Measurements from ENCODE around the gene PRR23A. TPM values are rescaled to one million over a fixed set of nuclear protein-coding genes. Genes with fewer than 3 reads are reported as not detected.

The PRR23A gene
- total and polyA plus RNA-seq, 2 donors (not counting 1 experiment from before 2014, with no cell fraction given), result not detected

GRCh38 chr3:139020868-139021234 is 14.8 kb upstream of the PRR23A start, which contains the start of gene PRR23B:
Gene PRR23B, minus strand, starts transcription at chr3:139020926. Its CDS starts 265 bp downstream, at chr3:139020661.
- TF ChIP-seq EZH2 (IDR thresholded peaks at IDR 0.05; ENCODE audit: low read length, missing control alignments) (no peak), CTCF (conservative IDR thresholded peaks at IDR 0.05 in 1 of 2, IDR thresholded peaks at IDR 0.05 in 1 of 2; ENCODE audit: low read depth in 1 of 2, low read length in 2 of 2) (no peak)

GRCh38 chr3:139020036-139020867 is 14.2 kb upstream of the PRR23A start:
- Histone ChIP-seq H3K4me3 (replicated peaks in 1 of 4; ENCODE audit: control extremely low read depth in 1 of 4, insufficient read depth in 1 of 4, low read depth in 3 of 4, low read length in 4 of 4) (no peak overlapping the region), H2AFZ (ENCODE audit: low read length) (no peak overlapping the region), H3K4me2 (ENCODE audit: extremely low read depth, insufficient read depth, low read length) (no peak overlapping the region), H3K27me3 (ENCODE audit: control insufficient read depth, insufficient read depth, low read length) (no peaks in the 10 kb centered on the region), H4K20me1 (ENCODE audit: control insufficient read depth, extremely low read depth, insufficient read depth, low read length) (no peaks in the 10 kb centered on the region), H3K9ac (ENCODE audit: insufficient read depth, low read length) (no peak overlapping the region), H3K36me3 (ENCODE audit: control insufficient read depth, insufficient read depth, low read length) (no peaks in the 10 kb centered on the region), H3K9me3 (ENCODE audit: control insufficient read depth, insufficient read depth, low read depth, low read length) (no peaks in the 10 kb centered on the region), H3K27ac (ENCODE audit: insufficient read depth, low read length) (no peak overlapping the region), H3K4me1 (ENCODE audit: control insufficient read depth, extremely low read depth, insufficient read depth, low read length) (no peaks in the 10 kb centered on the region), H3K79me2 (ENCODE audit: control insufficient read depth, insufficient read depth, low read length) (no peaks in the 10 kb centered on the region)
- no peak for DNase-seq (ENCODE audit: low read depth in 2 of 2)
- TF ChIP-seq CTCF (conservative IDR thresholded peaks at IDR 0.05 in 1 of 2, IDR thresholded peaks at IDR 0.05 in 1 of 2; ENCODE audit: low read depth in 1 of 2, low read length in 2 of 2), result no peak
- no peak for TF ChIP-seq EZH2 (IDR thresholded peaks at IDR 0.05; ENCODE audit: low read length, missing control alignments)

More at GRCh38 chr3:139020868-139021234, 14.8 kb upstream of the PRR23A start, which contains the start of gene PRR23B:
- no peaks in the 10 kb centered on the region for H3K9me3 ChIP-seq (ENCODE audit: control insufficient read depth, insufficient read depth, low read depth, low read length)
- H3K4me3 ChIP-seq (replicated peaks in 1 of 4; ENCODE audit: control extremely low read depth in 1 of 4, insufficient read depth in 1 of 4, low read depth in 3 of 4, low read length in 4 of 4), result no peak within 1 kb of the TSS
- no peaks in the 10 kb centered on the region for H3K4me1 ChIP-seq (ENCODE audit: control insufficient read depth, extremely low read depth, insufficient read depth, low read length)
- no peak within 1 kb of the TSS for H3K9ac ChIP-seq (ENCODE audit: insufficient read depth, low read length)
- no peak within 1 kb of the TSS for H3K4me2 ChIP-seq (ENCODE audit: extremely low read depth, insufficient read depth, low read length)
- no peaks in the 10 kb centered on the region for H3K79me2 ChIP-seq (ENCODE audit: control insufficient read depth, insufficient read depth, low read length)
- H3K27ac ChIP-seq (ENCODE audit: insufficient read depth, low read length), result no peak within 1 kb of the TSS
- no peak for DNase-seq (ENCODE audit: low read depth in 2 of 2)
- no peaks in the 10 kb centered on the region for H4K20me1 ChIP-seq (ENCODE audit: control insufficient read depth, extremely low read depth, insufficient read depth, low read length)
- H3K27me3 ChIP-seq (ENCODE audit: control insufficient read depth, insufficient read depth, low read length), result no peaks in the 10 kb centered on the region
- no peak within 1 kb of the TSS for H2AFZ ChIP-seq (ENCODE audit: low read length)
- no peaks in the 10 kb centered on the region for H3K36me3 ChIP-seq (ENCODE audit: control insufficient read depth, insufficient read depth, low read length)

- no peak overlapping the region for H3K27ac ChIP-seq (ENCODE audit: insufficient read depth, low read length)
- H2AFZ ChIP-seq (ENCODE audit: low read length), result no peak overlapping the region
- no peaks in the 10 kb centered on the region for H3K4me1 ChIP-seq (ENCODE audit: control insufficient read depth, extremely low read depth, insufficient read depth, low read length)
- H3K36me3 ChIP-seq (ENCODE audit: control insufficient read depth, insufficient read depth, low read length), result no peaks in the 10 kb centered on the region
- no peak for DNase-seq (ENCODE audit: low read depth in 2 of 2)
- H3K9me3 ChIP-seq (ENCODE audit: control insufficient read depth, insufficient read depth, low read depth, low read length), result no peaks in the 10 kb centered on the region
- H3K4me2 ChIP-seq (ENCODE audit: extremely low read depth, insufficient read depth, low read length), result no peak overlapping the region
- TF ChIP-seq CTCF (conservative IDR thresholded peaks at IDR 0.05 in 1 of 2, IDR thresholded peaks at IDR 0.05 in 1 of 2; ENCODE audit: low read depth in 1 of 2, low read length in 2 of 2), result no peak
- no peak for TF ChIP-seq EZH2 (IDR thresholded peaks at IDR 0.05; ENCODE audit: low read length, missing control alignments)
- no peak overlapping the region for H3K9ac ChIP-seq (ENCODE audit: insufficient read depth, low read length)
- H3K27me3 ChIP-seq (ENCODE audit: control insufficient read depth, insufficient read depth, low read length), result no peaks in the 10 kb centered on the region
- H4K20me1 ChIP-seq (ENCODE audit: control insufficient read depth, extremely low read depth, insufficient read depth, low read length), result no peaks in the 10 kb centered on the region
- no peak overlapping the region for H3K4me3 ChIP-seq (replicated peaks in 1 of 4; ENCODE audit: control extremely low read depth in 1 of 4, insufficient read depth in 1 of 4, low read depth in 3 of 4, low read length in 4 of 4)
- H3K79me2 ChIP-seq (ENCODE audit: control insufficient read depth, insufficient read depth, low read length), result no peaks in the 10 kb centered on the region
These were observed 10.5 kb upstream of the PRR23A start for GRCh38 chr3:139016430-139017048.
